Pancreas (tissue), 10 donors: Measurements from ENCODE around the gene MPPE1. TPM values are rescaled to one million over a fixed set of nuclear protein-coding genes. Genes with fewer than 3 reads are reported as not detected.
"Not testable (repeated sequence)": the region's sequence is repeated elsewhere in the genome, so short reads cannot be mapped to it uniquely, and the experiment has no call there.

Experiments
- ATAC-seq, 4 donors: fragments of 200-7000 bp; cut with Tn5 transposase; one replicate each; pipeline versions ENCODE4 v1.8.0 to v1.9.1; 2020; ENCODE audit warnings: mild to moderate bottlenecking in 4 of 4, moderate library complexity in 4 of 4
- DNase-seq, 6 donors: peaks; one replicate each; pipeline ENCODE4 v3.0.0-alpha.2; 2020
- FAIRE-seq: peaks from 2 replicates; lab custom pipeline; 2012; peaks lifted over from hg19 to GRCh38; lab: Jason Lieb, UNC
- H3K27ac ChIP-seq, 4 donors: fragments of 200-600 bp; sonication (generic); 1 replicate in 3 of 4; 2 replicates in 1 of 4; pipeline versions ENCODE4 v1.5.0 to v1.8.0; 2020
- H3K27me3 ChIP-seq, 4 donors: fragments of 200-600 bp; one replicate each; pipeline ENCODE4 v1.8.0; 2021
- H3K36me3 ChIP-seq, 3 donors: fragments of 200-600 bp; sonication (generic) in 1 of 3; one replicate each; pipeline versions ENCODE4 v1.5.0 to v1.8.0; 2020 to 2021
- H3K4me1 ChIP-seq, 3 donors: fragments of 200-600 bp; one replicate each; pipeline ENCODE4 v1.8.0; 2021
- H3K4me3 ChIP-seq, 4 donors: fragments of 200-600 bp; sonication (generic) in 2 of 4; one replicate each; pipeline versions ENCODE4 v1.5.0 to v1.8.0; 2020 to 2021
- H3K9me3 ChIP-seq, 4 donors: fragments of 200-600 bp; one replicate each; pipeline ENCODE4 v1.8.0; 2021
- WGBS, 2 donors: extraction: QIAGEN DNeasy Blood & Tissue Kit; methylation state at CpG; one replicate each; pipeline ENCODE4 v1.1.7; 2013; 5-methylcytosine and 5-hydroxymethylcytosine counted together
- intact Hi-C, 3 donors: fragments of 100-400 bp; cut with DNase I; formaldehyde crosslinking; loops; one replicate each; pipeline versions ENCODE4 v1.11.1 to v1.14.2; 2022
- polyA plus RNA-seq, 2 donors: library from polyadenylated mRNA; stranded (reverse); fragments of 200-250 nt; gene quantifications; one replicate each; pipeline ENCODE4 v1.2.3, GENCODE V29; 2013
- total RNA-seq, 6 donors: library from RNA; stranded (reverse); fragmentation: NEBNext Ultra II Directional in 4 of 6; extraction: Animal tissue kit (Norgen Biotek cat#: 25700) in 4 of 6; gene quantifications; one replicate each; pipeline versions ENCODE4 v1.2.1 to v1.2.4, GENCODE V29; 2021 to 2023
- TF ChIP-seq, protein P1 (sequence below), 4 donors: fragments of 200-600 bp; sonication (generic) in 3 of 4; IDR thresholded peaks; one replicate each; pipeline versions ENCODE4 v1.5.0 to v1.8.0; 2021; ENCODE audit warnings: antibody characterized with exemption in 4 of 4
- donor health status: healthy with polysubstance abuse.
- donor health status: DM: no; HTN: no; CAD: no; lungs with moderate emphysema.
- donor health status: DM: no; HTN: no; CAD: no.
- donor health status: control.
- donor health status: control.
- donor health status: Bipolar disorder and iron deficiency.
- donor health status: DM: yes; HTN: yes; CAD: no.
- donor health status: DM: no; HTN: no; CAD: no.
- donor health status: DM: no; HTN: no; CAD: no.
- donor health status: DM: yes; HTN: yes; CAD: no.

MPPE1 gene
- total and polyA plus RNA-seq, 8 donors, result 20.7 to 43.2 (median 25.0) TPM

DNA sequence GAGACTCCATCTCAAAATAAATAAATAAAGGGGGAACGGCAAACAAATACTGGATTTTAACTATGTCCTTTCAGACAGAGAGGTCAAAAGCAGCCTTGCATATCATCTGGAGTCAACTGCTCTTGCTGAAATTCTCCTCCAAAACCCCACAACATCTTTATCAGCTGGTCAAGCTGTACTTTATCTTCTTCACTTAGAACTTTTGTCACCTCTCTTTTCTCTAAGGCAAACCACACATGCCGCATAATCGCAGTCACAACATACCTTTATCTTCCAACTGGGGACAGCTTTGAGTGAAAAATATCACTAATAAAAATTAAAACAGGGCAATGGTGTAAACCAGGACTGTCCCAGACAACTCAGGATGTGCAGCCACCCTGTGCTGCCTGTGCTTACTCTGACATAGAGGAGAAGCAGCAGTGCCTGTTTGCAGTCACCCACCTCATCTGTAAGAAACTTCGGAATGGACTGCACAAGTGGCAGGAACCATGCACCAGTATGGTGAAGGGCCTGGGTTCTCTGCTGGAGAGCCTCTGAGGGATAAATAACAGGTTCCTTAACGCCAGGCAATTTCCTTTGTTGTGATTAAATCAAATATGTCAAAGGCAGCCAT, 6.2 kb downstream of the MPPE1 start:
- H3K4me1 ChIP-seq, result peaks cover 0 to 12% (median 10%) of the 10 kb centered on the region in 3 donors
- H3K9me3 ChIP-seq, result no peaks in the 10 kb centered on the region
- intact Hi-C loops, result no loop called here
- ATAC-seq, result no peak
- no peak for FAIRE-seq
- H3K4me3 ChIP-seq, result no peak overlapping the region
- WGBS, 2 donors, result 88% methylated on average over 5 of the region's 5 CpGs
- TF ChIP-seq, protein P1, sequence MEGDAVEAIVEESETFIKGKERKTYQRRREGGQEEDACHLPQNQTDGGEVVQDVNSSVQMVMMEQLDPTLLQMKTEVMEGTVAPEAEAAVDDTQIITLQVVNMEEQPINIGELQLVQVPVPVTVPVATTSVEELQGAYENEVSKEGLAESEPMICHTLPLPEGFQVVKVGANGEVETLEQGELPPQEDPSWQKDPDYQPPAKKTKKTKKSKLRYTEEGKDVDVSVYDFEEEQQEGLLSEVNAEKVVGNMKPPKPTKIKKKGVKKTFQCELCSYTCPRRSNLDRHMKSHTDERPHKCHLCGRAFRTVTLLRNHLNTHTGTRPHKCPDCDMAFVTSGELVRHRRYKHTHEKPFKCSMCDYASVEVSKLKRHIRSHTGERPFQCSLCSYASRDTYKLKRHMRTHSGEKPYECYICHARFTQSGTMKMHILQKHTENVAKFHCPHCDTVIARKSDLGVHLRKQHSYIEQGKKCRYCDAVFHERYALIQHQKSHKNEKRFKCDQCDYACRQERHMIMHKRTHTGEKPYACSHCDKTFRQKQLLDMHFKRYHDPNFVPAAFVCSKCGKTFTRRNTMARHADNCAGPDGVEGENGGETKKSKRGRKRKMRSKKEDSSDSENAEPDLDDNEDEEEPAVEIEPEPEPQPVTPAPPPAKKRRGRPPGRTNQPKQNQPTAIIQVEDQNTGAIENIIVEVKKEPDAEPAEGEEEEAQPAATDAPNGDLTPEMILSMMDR (IDR thresholded peaks at IDR 0.05), result no peak
- H3K27me3 ChIP-seq, result no peaks in the 10 kb centered on the region
- H3K27ac ChIP-seq, result no peak overlapping the region
- no peaks in the 10 kb centered on the region for H3K36me3 ChIP-seq
- no peak for DNase-seq

DNA sequence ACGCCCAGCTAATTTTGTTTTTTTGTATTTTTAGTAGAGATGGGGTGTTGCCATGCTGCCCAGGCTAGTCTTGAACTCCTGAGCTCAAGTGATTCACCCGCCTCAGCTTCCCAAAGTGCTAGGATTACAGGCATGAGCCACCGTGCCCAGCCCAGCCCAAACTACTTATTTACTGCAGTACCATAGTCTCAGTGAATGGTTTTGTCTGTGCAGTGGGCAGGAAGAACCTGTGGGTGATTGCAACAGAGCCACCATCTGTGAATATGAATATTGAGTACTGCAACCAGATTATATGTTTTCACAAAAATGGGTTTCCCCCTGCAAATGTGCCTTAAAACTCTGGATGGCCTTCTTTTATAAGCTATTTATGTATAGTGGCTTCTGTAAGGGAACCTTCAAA, 9.1 kb downstream of the MPPE1 start:
- Histone ChIP-seq H3K9me3 (no peaks in the 10 kb centered on the region), H3K4me1 (no peaks in the 10 kb centered on the region), H3K4me3 (no peak overlapping the region), H3K27ac (no peak overlapping the region), H3K27me3 (no peaks in the 10 kb centered on the region), H3K36me3 (peaks cover 0 to 7% (median 6%) of the 10 kb centered on the region in 3 donors)
- TF ChIP-seq, protein P1 (IDR thresholded peaks at IDR 0.05), result no peak
- intact Hi-C loops, result no loop called here
- 95 to 96% methylated on average over 3 of the region's 3 CpGs for WGBS, 2 donors
- DNase-seq (no peak), ATAC-seq (no peak), FAIRE-seq (no peak)

DNA sequence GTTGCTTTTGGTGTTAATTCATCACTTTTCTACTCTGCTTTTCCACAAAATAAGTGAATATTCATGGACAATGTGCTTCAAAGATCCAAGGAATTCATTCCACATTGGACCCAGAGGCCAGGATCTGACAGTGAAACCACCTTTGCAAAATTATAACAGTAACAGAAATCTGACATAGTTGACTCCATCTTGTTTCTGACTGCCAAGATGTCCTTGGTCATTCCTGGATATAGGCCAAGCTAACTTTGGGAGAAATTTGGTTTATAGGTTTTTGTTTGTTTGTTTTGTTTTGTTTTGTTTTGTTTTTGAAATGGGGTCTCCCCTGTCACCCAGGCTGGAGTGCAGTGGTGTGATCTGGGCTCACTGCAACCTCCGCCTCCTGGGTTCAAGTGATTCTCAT, 10.3 kb downstream of the MPPE1 start:
- H3K9me3 ChIP-seq, result no peaks in the 10 kb centered on the region
- TF ChIP-seq, protein P1 (IDR thresholded peaks at IDR 0.05), result no peak
- no peaks in the 10 kb centered on the region for H3K27me3 ChIP-seq
- H3K4me1 ChIP-seq, result no peaks in the 10 kb centered on the region
- FAIRE-seq (no peak), ATAC-seq (no peak), DNase-seq (no peak)
- WGBS, 2 donors, result 95 to 96% methylated on average over 1 of the region's 1 CpG
- H3K4me3 ChIP-seq, result no peak overlapping the region
- intact Hi-C loops, result no loop called here
- H3K27ac ChIP-seq, result no peak overlapping the region
- H3K36me3 ChIP-seq, result peaks cover 0 to 12% (median 7%) of the 10 kb centered on the region in 3 donors

DNA sequence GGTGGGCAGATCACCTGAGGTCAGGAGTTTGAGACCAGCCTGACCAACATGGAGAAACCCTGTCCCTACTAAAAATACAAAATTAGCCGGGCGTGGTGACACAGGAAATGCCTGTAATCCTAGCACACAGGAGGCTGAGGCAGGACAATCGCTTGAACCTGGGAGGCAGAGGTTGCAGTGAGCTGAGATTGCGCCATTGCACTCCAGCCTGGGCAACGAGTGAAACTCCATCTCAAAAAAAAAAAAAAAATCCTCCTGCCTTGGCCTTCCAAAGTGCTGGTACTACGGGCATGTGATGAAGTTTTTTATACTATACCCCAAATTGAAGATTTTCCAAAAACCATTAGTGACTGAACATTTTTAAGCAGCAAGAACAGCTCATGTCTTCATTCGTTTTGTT, 15.7 kb downstream of the MPPE1 start:
- H3K4me3 ChIP-seq, FAIRE-seq, H3K27me3 ChIP-seq, H3K27ac ChIP-seq, H3K4me1 ChIP-seq, ATAC-seq, DNase-seq, H3K9me3 ChIP-seq, intact Hi-C loops: not testable (repeated sequence)
- WGBS, 2 donors, result 88 to 90% methylated on average over 7 of the region's 7 CpGs
- H3K36me3 ChIP-seq, result peaks cover 3 to 22% (median 7%) of the 10 kb centered on the region in 3 donors

DNA sequence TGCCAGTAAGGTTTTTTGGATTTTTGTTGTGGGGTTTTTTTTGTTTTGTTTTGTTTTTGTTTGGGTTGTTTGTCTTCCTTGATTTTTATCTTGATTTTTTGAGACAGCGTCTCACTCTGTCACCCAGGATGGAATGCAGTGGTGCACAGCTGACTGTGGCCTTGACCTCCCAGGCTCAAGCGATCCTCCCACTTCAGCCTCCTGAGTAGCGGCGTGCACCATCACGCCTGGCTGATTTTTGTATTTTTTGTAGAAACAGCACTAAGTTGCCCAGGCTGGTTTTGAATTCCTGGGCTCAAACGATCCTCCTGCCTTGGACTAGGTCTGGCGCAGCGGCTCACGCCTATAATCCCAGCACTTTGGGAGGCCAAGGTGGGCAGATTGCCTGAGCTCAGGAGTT, 16.4 kb downstream of the MPPE1 start:
- Histone ChIP-seq H3K36me3 (peaks cover 7 to 27% (median 9%) of the 10 kb centered on the region in 3 donors), H3K4me3 (no peak overlapping the region), H3K27ac (no peak overlapping the region), H3K27me3 (no peaks in the 10 kb centered on the region), H3K4me1 (no peaks in the 10 kb centered on the region), H3K9me3 (no peaks in the 10 kb centered on the region)
- FAIRE-seq (no peak), ATAC-seq (no peak), DNase-seq (no peak)
- TF ChIP-seq, protein P1 (IDR thresholded peaks at IDR 0.05), result no peak
- WGBS, 2 donors, result 91 to 95% methylated on average over 9 of the region's 9 CpGs
- intact Hi-C loops, result no loop called here
